ENCODE results near the gene TMUB1. TPM values are rescaled to one million over a fixed set of nuclear protein-coding genes. Genes with fewer than 3 reads are reported as not detected.

TMUB1 gene
- total and polyA plus RNA-seq, 9 of the 15 experiments (the other 6 are each of a cell fraction or from before 2014, with no cell fraction given) = 0.14 to 241 (median 74.1) TPM

GRCh38 chr7:151078233-151079040 is 4.9 kb downstream of the TMUB1 start (continued):
- TF ChIP-seq ARID4B (CRISPR knock-in tag; IDR thresholded peaks at IDR 0.05) (no peak), CBFA2T2 (conservative IDR thresholded peaks at IDR 0.05) (0 out of 2 replicates have a peak, but pooled peaks have one; percentile 16), POLR2H (tag; IDR thresholded peaks at IDR 0.05; ENCODE audit: low read depth) (no peak), PKNOX1 (IDR thresholded peaks at IDR 0.05) (peak; percentile 41), PHTF2 (CRISPR knock-in tag; IDR thresholded peaks at IDR 0.05) (0 out of 2 replicates have a peak, but pooled peaks have one; percentile 5), ESRRA (IDR thresholded peaks at IDR 0.05; ENCODE audit: borderline replicate concordance, low read depth) (no peak), SMARCA5 (IDR thresholded peaks at IDR 0.05) (no peak), MCM5 (IDR thresholded peaks at IDR 0.05; ENCODE audit: low read depth) (no peak), MCM3 (IDR thresholded peaks at IDR 0.05) (no peak), ZNF589 (CRISPR knock-in tag; IDR thresholded peaks at IDR 0.05; ENCODE audit: low read depth) (no peak), ZNF280A (IDR thresholded peaks at IDR 0.05; ENCODE audit: low read depth, partially characterized antibody) (no peak), PURB (CRISPR knock-in tag; IDR thresholded peaks at IDR 0.05; ENCODE audit: low read depth) (no peak), KDM5B (IDR thresholded peaks at IDR 0.05; ENCODE audit: insufficient replicate concordance, low read depth, low read length) (peak; percentile 17), STAT5A (IDR thresholded peaks at IDR 0.05; ENCODE audit: borderline replicate concordance, low read length) (no peak), SRSF9 (IDR thresholded peaks at IDR 0.05; ENCODE audit: borderline replicate concordance, low read depth, low read length) (no peak), PML (IDR thresholded peaks at IDR 0.05; ENCODE audit: low read length) (no peak), NFYB (IDR thresholded peaks at IDR 0.05; ENCODE audit: extremely low read depth, insufficient read length) (no peak), ZNF668 (CRISPR knock-in tag; IDR thresholded peaks at IDR 0.05) (no peak)

All from K562 (cell line).